C1 segment of cervical spinal cord (tissue), 14 donors: ENCODE results near the gene VEZT.
A peak's percentile ranks its signal among the peaks of the same experiment; 100 is the strongest.
"Not testable (repeated sequence)": the region's sequence is repeated elsewhere in the genome, so short reads cannot be mapped to it uniquely, and the experiment has no call there.

Source experiments
- DNase-seq, 14 donors: peaks; one replicate each; lab custom pipeline; 2025; lab: John Stamatoyannopoulos, UW

VEZT gene

GRCh38 chr12:95318071-95318545 is 100.5 kb downstream of the VEZT start:
- DNase-seq, result no peak

- DNase-seq, result no peak
Measured at GRCh38 chr12:95319694-95320331, 102.2 kb downstream of the VEZT start.

- no peak for DNase-seq
Measured at GRCh38 chr12:95321516-95322246, 104.1 kb downstream of the VEZT start.

- DNase-seq, result no peak
Measured at GRCh38 chr12:95322326-95322725, 104.7 kb downstream of the VEZT start.

GRCh38 chr12:95323212-95323611 is 105.6 kb downstream of the VEZT start:
- DNase-seq, result no peak

GRCh38 chr12:95324246-95324645 is 106.6 kb downstream of the VEZT start:
- not testable (repeated sequence) for DNase-seq

- no peak for DNase-seq
Measured at GRCh38 chr12:95325501-95325900, 107.9 kb downstream of the VEZT start.

- DNase-seq, result no peak
Measured at GRCh38 chr12:95326445-95326844, 108.8 kb downstream of the VEZT start.

- DNase-seq, result no peak
Measured at GRCh38 chr12:95326855-95327254, 109.2 kb downstream of the VEZT start.

GRCh38 chr12:95328708-95329107 is 111.1 kb downstream of the VEZT start:
- DNase-seq, result no peak

- no peak for DNase-seq
Measured at GRCh38 chr12:95335948-95336347, 118.3 kb downstream of the VEZT start.

GRCh38 chr12:95336387-95337067 is 118.9 kb downstream of the VEZT start:
- peak; percentile 3 to 96 (median 50) for DNase-seq

GRCh38 chr12:95337146-95337545 is 119.5 kb downstream of the VEZT start:
- DNase-seq, result no peak

GRCh38 chr12:95339086-95339788 is 121.6 kb downstream of the VEZT start:
- DNase-seq, result no peak

- no peak for DNase-seq
Measured at GRCh38 chr12:95342008-95342407, 124.4 kb downstream of the VEZT start.

GRCh38 chr12:95343461-95344230 is 126.0 kb downstream of the VEZT start:
- DNase-seq, result no peak

GRCh38 chr12:95349291-95349690 is 131.7 kb downstream of the VEZT start:
- no peak for DNase-seq

GRCh38 chr12:95351748-95352147 is 134.1 kb downstream of the VEZT start:
- DNase-seq, result no peak
